GM19438 (cell line): ENCODE data around the gene ARHGAP31.
A peak's percentile ranks its signal among the peaks of the same experiment; 100 is the strongest.
"Not testable (repeated sequence)": the region's sequence is repeated elsewhere in the genome, so short reads cannot be mapped to it uniquely, and the experiment has no call there.

Experiments
- ATAC-seq: cut with Tn5 transposase; IDR thresholded peaks from one replicate; pipeline ENCODE4 v1.9.1; 2021; ENCODE audit warnings: low read depth; ENCODE audit not compliant: unreplicated experiment

ARHGAP31 gene, protein sequence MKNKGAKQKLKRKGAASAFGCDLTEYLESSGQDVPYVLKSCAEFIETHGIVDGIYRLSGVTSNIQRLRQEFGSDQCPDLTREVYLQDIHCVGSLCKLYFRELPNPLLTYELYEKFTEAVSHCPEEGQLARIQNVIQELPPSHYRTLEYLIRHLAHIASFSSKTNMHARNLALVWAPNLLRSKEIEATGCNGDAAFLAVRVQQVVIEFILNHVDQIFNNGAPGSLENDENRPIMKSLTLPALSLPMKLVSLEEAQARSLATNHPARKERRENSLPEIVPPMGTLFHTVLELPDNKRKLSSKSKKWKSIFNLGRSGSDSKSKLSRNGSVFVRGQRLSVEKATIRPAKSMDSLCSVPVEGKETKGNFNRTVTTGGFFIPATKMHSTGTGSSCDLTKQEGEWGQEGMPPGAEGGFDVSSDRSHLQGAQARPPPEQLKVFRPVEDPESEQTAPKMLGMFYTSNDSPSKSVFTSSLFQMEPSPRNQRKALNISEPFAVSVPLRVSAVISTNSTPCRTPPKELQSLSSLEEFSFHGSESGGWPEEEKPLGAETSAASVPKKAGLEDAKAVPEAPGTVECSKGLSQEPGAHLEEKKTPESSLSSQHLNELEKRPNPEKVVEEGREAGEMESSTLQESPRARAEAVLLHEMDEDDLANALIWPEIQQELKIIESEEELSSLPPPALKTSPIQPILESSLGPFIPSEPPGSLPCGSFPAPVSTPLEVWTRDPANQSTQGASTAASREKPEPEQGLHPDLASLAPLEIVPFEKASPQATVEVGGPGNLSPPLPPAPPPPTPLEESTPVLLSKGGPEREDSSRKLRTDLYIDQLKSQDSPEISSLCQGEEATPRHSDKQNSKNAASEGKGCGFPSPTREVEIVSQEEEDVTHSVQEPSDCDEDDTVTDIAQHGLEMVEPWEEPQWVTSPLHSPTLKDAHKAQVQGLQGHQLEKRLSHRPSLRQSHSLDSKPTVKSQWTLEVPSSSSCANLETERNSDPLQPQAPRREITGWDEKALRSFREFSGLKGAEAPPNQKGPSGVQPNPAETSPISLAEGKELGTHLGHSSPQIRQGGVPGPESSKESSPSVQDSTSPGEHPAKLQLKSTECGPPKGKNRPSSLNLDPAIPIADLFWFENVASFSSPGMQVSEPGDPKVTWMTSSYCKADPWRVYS (N-terminal part only)

DNA sequence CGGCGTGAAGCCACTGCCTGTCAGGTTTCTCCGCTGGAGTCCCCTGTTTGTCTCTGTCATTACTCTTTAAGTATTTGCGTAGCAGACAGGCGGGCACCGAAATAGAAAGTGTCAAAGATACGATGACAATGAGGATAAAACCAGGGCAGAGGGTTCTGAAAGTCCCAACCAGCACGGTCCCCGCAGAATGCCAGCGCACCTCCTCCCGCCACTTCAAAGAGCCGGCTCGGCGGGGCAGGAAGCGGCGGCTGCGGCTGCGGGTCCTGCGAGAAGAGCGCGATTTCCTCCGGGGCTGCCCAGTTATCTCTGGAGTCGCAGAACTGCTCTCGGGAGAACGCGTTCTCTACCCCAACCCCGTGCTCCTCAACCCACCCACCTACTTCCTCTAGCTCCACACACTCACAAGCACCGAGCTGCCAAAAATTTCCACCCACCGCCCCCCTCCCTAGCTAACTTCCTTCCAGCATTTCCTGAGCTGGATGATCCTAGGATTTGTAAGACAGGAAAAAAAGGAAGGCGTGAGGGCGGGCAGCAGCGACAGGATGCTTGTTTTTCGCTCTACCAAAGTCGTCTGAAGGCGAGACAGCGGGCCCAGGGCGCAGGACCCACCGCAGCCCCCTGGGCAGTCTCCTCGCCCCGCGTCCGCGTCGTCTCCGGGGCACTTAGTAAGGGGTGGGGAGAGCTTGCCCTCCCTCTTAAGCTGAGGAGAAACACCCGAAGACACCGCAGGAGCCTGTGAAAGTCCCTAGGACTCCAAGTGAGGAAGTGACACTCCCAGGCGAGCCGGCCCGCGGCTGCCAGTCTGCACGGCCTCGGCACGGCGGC is at the start of gene ARHGAP31:
Gene ARHGAP31, plus strand, starts transcription at position 513 of the 825 bp plus-strand sequence. CDS start 522 bp downstream, outside the sequence.
- peak; percentile 58 for ATAC-seq

GRCh38 chr3:119245778-119246177 is 48.4 kb upstream of the ARHGAP31 start:
- ATAC-seq = no peak

DNA sequence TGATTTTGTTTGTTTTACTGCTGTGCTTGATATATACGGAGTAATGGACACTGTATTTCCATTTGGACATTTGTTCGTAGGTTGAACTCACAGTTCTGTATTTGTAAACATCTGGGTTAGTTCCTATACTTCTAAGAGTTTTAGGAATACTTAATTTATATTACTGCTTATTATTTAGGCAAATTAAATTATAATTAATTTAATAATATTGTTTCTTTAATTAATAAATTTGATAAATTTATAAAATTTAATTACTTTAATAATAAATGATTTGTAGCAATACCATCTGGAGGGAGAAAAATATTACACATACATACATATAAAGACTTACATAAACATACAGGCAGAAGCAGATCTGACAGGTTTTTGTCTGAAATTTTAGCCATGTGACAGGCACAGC is 39.0 kb upstream of the ARHGAP31 start:
- no peak for ATAC-seq

DNA sequence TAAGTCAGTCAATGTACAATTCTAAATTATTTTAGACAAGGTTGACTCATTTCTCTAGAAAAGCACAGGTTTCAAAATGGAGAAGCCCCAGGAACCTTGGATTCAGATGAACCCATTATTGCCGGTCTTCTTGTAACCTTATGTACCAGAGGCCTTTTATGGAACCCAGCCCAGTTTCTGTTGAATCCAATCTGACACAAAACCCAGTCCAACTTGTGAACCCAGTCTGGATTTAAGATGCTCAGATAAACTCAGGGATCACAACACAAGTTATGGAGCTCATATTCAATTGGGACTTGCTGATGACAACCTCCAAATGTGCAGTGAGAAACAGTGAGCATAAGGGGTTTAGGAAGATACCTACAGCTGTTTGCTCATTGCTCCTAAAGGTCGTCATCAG is 37.1 kb upstream of the ARHGAP31 start:
- ATAC-seq = no peak

GRCh38 chr3:119257654-119258410 is 36.4 kb upstream of the ARHGAP31 start:
- no peak for ATAC-seq

- ATAC-seq = peak; percentile 90
Measured at GRCh38 chr3:119258915-119259314, 35.3 kb upstream of the ARHGAP31 start.

DNA sequence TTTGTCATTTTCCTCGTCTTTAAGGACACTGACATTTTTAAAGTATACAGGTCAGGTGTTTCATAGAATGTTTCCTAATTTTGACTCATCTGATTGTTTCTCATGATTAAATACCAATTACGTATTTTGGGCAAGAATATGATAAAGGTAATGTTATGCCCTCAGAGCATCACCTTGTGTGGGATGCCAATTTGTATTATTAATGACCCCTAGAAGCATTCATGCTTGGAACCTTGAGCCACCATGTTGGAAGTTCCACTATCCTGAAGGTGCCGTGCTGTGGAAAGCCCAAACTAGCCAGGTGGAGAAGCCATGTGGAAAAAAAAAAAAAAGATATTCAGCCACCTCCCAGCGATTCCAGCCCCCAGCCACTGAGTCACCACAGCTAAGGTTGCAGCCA is 34.4 kb upstream of the ARHGAP31 start:
- ATAC-seq = no peak

GRCh38 chr3:119261055-119261454 is 33.1 kb upstream of the ARHGAP31 start:
- ATAC-seq = no peak

DNA sequence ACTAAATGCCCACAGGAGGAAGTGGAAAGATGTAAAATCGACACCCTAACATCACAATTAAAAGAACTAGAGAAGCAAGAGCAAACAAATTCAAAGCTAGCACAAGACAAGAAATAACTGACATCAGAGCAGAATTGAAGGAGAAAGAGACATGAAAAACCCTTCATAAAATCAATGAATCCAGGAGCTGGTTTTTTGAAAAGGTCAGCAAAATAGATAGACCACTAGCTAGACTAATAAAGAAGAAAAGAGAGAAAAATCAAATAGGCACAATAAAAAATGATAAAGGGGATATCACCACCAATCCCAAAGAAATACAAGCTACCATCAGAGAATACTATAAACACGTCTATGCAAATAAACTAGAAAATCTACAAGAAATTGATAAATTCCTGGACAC is 24.0 kb upstream of the ARHGAP31 start:
- ATAC-seq = not testable (repeated sequence)

GRCh38 chr3:119276680-119277079 is 17.5 kb upstream of the ARHGAP31 start:
- ATAC-seq = no peak

DNA sequence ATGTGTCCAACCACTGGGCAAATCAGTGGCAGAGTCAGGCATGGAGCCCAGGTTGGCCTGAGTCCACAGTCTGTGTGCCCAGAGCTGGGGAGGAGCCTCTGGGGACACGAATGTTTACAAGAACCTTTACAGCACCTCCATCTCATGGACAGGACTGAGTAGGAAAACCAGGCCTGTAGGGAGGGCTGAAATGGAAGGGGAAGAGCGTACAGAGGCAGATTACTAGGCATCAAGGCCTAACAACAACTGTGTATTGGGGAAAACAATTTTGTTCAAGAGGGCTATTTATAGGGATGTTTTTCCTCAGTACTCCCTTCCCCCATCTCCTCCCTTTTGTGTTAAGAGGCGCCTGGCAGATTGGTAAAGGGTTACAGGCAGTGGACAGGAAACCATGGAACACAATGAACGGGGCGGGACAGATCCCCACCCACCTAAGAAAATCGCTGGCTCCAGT is 15.1 kb upstream of the ARHGAP31 start:
- no peak for ATAC-seq

DNA sequence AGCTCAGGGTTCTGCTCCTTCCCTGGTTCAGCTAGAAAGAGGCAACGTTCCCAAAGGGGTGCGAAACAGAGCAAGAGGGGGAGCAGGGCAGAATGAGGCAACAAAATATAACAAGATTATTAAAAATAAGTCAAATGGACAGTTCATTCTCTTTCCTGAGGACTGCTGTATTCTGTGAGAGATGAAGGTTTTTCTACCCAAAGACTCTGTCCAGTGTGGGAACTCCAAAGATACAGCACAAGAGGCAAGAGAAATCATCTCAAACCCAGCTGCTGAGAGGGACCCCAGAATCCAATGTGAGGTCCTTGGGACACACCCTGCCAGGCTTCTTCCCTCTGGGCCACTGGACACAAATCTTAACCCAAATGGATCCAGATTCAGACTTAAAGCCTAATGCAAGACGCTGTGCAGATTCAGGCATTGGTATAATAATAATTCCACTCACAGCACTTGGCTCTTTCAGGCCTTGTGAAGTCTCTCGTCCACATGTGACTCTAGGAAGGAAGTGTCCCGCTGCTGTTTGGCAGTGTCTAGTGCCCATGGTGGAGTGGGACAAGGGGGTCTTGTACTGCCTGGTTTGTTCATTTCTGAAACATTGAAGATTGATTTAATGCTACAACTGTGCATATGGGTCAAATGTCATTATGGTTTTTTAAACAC is 14.5 kb upstream of the ARHGAP31 start:
- no peak for ATAC-seq

- no peak for ATAC-seq
Measured at GRCh38 chr3:119288669-119289403, 5.3 kb upstream of the ARHGAP31 start.

GRCh38 chr3:119289404-119289770 is 4.8 kb upstream of the ARHGAP31 start:
- ATAC-seq = no peak

DNA sequence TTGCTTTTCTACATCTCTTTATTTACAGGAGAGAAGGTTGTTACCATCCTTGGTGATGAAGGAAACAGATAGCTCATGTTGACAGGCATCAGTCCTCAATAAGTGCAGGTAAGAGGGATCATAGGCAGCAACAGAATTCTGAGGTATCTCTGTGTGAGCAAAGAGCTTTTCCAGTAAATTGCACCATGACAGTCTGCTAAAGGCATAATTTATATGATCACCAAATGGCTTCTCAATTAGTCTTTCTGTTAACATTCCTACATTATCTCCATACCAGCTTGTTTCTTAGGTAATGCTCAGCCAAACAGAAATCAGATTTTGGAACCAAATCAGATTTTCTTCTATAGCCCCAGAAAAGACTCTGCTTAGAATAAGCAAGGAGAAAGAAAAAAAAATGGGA is 3.6 kb upstream of the ARHGAP31 start:
- ATAC-seq = no peak

DNA sequence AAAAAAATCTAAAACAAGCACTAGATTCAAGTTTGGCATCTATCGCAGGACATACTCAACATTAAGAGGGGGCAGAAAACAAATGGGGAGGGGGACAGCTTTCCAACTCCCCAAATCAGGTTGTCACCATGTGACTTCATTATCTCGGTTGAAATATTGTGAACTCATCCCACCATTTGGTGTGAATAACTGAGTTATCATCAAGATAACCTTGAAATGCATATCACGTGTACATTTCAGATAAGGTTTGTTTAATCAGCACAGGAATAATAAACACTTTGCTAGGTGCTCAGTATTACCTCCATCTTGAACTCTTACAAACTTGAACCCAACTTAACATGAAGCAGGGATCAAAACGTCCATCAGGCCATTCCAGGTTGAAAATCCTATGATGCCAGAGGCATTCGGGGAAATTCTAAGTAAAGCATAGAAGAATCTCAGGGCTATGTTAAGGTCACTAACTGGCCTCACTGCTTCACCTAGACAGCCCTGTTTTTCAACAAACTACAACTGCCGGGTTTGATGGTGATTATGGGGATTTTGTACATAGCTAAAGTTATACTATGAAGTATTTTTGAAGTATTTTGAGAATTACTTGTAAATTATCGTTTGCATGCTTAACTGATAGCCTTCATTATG is 3.0 kb upstream of the ARHGAP31 start:
- ATAC-seq = no peak

DNA sequence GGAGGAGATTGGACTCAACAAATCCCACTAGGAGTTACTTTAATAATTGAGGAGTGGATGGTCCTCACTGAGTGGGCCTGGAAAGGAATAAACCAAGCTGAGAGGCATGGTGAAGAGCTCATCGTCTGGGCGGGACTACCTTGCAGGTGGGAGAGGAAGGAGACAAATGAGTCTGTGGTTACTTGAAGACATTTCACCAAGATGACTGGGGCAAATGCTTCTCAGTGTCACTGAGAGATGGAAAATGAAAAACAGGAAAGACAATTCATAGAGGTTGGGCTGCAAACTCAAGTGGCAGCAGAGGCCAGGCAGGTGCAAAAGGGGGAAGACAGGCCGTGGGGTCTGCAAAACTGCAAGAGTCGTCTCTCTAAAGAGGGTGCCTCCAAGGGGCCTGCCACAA is 1.5 kb upstream of the ARHGAP31 start:
- no peak for ATAC-seq
